HepG2 (cell line): ENCODE data around the gene AGAP1. TPM values are rescaled to one million over a fixed set of nuclear protein-coding genes. Genes with fewer than 3 reads are reported as not detected.
A peak's percentile ranks its signal among the peaks of the same experiment; 100 is the strongest.

Source experiments
- ATF7 ChIP-seq, 2 experiments: fragments of 450-650 bp in 1 of 2; sonication (generic) in 1 of 2; formaldehyde crosslinking in 1 of 2; IDR thresholded peaks; 2 replicates each; pipeline versions ENCODE4 v1.4.0 to v1.6.1; 2016 to 2020; ENCODE audit warnings: antibody characterized with exemption in 1 of 2, mild to moderate bottlenecking in 1 of 2, missing genetic modification reagents in 1 of 2
- BRCA1 ChIP-seq: sonication (generic); formaldehyde crosslinking; IDR thresholded peaks from 2 replicates; pipeline ENCODE4 v1.4.0; 2020; ENCODE audit warnings: missing genetic modification reagents
- CBX1 ChIP-seq: IDR thresholded peaks from one replicate; pipeline ENCODE4 v1.6.1; 2016; ENCODE audit warnings: antibody characterized with exemption, low read depth
- FOXJ3 ChIP-seq: sonication (generic); formaldehyde crosslinking; IDR thresholded peaks from 2 replicates; pipeline ENCODE4 v1.4.0; 2020; ENCODE audit warnings: missing genetic modification reagents, mild to moderate bottlenecking, borderline replicate concordance
- HMG20A ChIP-seq: IDR thresholded peaks from 2 replicates; pipeline ENCODE4 v1.6.1; 2016; ENCODE audit warnings: borderline replicate concordance
- HOXA3 ChIP-seq: sonication (generic); formaldehyde crosslinking; IDR thresholded peaks from 2 replicates; pipeline ENCODE4 v1.5.0; 2020; ENCODE audit warnings: missing genetic modification reagents
- HOXA9 ChIP-seq: sonication (generic); formaldehyde crosslinking; IDR thresholded peaks from 2 replicates; pipeline ENCODE4 v1.8.1; 2022; ENCODE audit warnings: missing genetic modification reagents, mild to moderate bottlenecking, moderate library complexity, borderline replicate concordance
- MED8 ChIP-seq: sonication (generic); formaldehyde crosslinking; IDR thresholded peaks from 2 replicates; pipeline ENCODE4 v1.8.1; 2023; ENCODE audit warnings: mild to moderate bottlenecking, missing genetic modification reagents; ENCODE audit not compliant: insufficient replicate concordance
- NCOA2 ChIP-seq: sonication (generic); formaldehyde crosslinking; IDR thresholded peaks from 2 replicates; pipeline ENCODE4 v1.8.0; 2022; ENCODE audit warnings: inconsistent platforms
- SAFB2 ChIP-seq: sonication (generic); formaldehyde crosslinking; IDR thresholded peaks from 2 replicates; pipeline ENCODE4 v1.5.1; 2020; ENCODE audit warnings: missing genetic modification reagents, low read depth, mild to moderate bottlenecking, borderline replicate concordance
- SP4 ChIP-seq: sonication (generic); formaldehyde crosslinking; IDR thresholded peaks from 2 replicates; pipeline ENCODE4 v1.8.1; 2023; ENCODE audit warnings: mild to moderate bottlenecking, missing genetic modification reagents
- TBX2 ChIP-seq: sonication (generic); formaldehyde crosslinking; IDR thresholded peaks from 2 replicates; pipeline ENCODE4 v1.5.0; 2020; ENCODE audit warnings: missing genetic modification reagents, mild to moderate bottlenecking, borderline replicate concordance
- TP53 ChIP-seq: sonication (generic); formaldehyde crosslinking; conservative IDR thresholded peaks from 2 replicates; pipeline ENCODE4 v1.4.0; 2020; ENCODE audit warnings: missing genetic modification reagents
- YEATS4 ChIP-seq: sonication (generic); formaldehyde crosslinking; IDR thresholded peaks from 2 replicates; pipeline ENCODE4 v1.4.0; 2020; ENCODE audit warnings: missing genetic modification reagents, borderline replicate concordance
- ZBTB7A ChIP-seq: sonication (generic); formaldehyde crosslinking; IDR thresholded peaks from 2 replicates; pipeline ENCODE4 v1.8.0; 2022; ENCODE audit warnings: mild to moderate bottlenecking, missing genetic modification reagents
- ZFAT ChIP-seq: sonication (generic); formaldehyde crosslinking; conservative IDR thresholded peaks from 2 replicates; pipeline ENCODE4 v1.8.1; 2023; ENCODE audit warnings: missing genetic modification reagents, inconsistent platforms
- ZFP36L1 ChIP-seq: sonication (generic); formaldehyde crosslinking; IDR thresholded peaks from 2 replicates; pipeline ENCODE4 v1.8.0; 2022; ENCODE audit warnings: mild to moderate bottlenecking, missing genetic modification reagents, moderate library complexity
- ZIK1 ChIP-seq: sonication (generic); formaldehyde crosslinking; IDR thresholded peaks from 2 replicates; pipeline ENCODE4 v1.5.0; 2020; ENCODE audit warnings: mild to moderate bottlenecking, low read depth, missing genetic modification reagents, borderline replicate concordance
- ZNF33A ChIP-seq: sonication (generic); formaldehyde crosslinking; IDR thresholded peaks from 2 replicates; pipeline ENCODE4 v1.5.1; 2020; ENCODE audit warnings: missing genetic modification reagents, mild to moderate bottlenecking, moderate library complexity, borderline replicate concordance
- ZNF772 ChIP-seq: sonication (generic); formaldehyde crosslinking; IDR thresholded peaks from 2 replicates; pipeline ENCODE4 v1.5.0; 2020; ENCODE audit warnings: mild to moderate bottlenecking, missing genetic modification reagents
- polyA plus RNA-seq, 8 experiments: library from polyadenylated mRNA; depleted of rRNA in 3 of 8; stranded (reverse) in 7 of 8; unstranded in 1 of 8; fragments of >200 nt; fragmentation: Illumina TruSeq in 4 of 8; extraction: Trizol in 4 of 8; gene quantifications; 2 replicates each; pipeline versions ENCODE4 v1.2.1 to v1.2.3, GENCODE V29; 2011 to 2016; ENCODE audit warnings: low read depth in 4 of 8, missing spikeins in 1 of 8, mixed read lengths in 1 of 8; ENCODE audit not compliant: insufficient read depth in 1 of 8
- total RNA-seq, 5 experiments: library from RNA; depleted of rRNA; stranded (reverse); fragments of >200 nt; fragmentation: Illumina TruSeq; extraction: Trizol; gene quantifications; 2 replicates each; pipeline ENCODE4 v1.2.3, GENCODE V29; 2016; ENCODE audit warnings: low read depth in 1 of 5
- TF ChIP-seq, protein P1 (sequence below): sonication (generic); formaldehyde crosslinking; IDR thresholded peaks from 2 replicates; pipeline ENCODE4 v1.5.1; 2020; ENCODE audit warnings: mild to moderate bottlenecking, missing genetic modification reagents, moderate library complexity
- TF ChIP-seq, protein P2 (sequence below): sonication (generic); formaldehyde crosslinking; IDR thresholded peaks from 2 replicates; pipeline ENCODE4 v1.5.0; 2020; ENCODE audit warnings: missing genetic modification reagents, mild to moderate bottlenecking, borderline replicate concordance
- TF ChIP-seq, protein P3 (sequence below): sonication (generic); formaldehyde crosslinking; IDR thresholded peaks from 2 replicates; pipeline ENCODE4 v1.4.0; 2020; ENCODE audit warnings: missing genetic modification reagents

Gene AGAP1
- total and polyA plus RNA-seq, 2 of the 13 experiments (the other 11 are each of a cell fraction or from before 2014, with no cell fraction given): 21.2 to 32.7 TPM

DNA sequence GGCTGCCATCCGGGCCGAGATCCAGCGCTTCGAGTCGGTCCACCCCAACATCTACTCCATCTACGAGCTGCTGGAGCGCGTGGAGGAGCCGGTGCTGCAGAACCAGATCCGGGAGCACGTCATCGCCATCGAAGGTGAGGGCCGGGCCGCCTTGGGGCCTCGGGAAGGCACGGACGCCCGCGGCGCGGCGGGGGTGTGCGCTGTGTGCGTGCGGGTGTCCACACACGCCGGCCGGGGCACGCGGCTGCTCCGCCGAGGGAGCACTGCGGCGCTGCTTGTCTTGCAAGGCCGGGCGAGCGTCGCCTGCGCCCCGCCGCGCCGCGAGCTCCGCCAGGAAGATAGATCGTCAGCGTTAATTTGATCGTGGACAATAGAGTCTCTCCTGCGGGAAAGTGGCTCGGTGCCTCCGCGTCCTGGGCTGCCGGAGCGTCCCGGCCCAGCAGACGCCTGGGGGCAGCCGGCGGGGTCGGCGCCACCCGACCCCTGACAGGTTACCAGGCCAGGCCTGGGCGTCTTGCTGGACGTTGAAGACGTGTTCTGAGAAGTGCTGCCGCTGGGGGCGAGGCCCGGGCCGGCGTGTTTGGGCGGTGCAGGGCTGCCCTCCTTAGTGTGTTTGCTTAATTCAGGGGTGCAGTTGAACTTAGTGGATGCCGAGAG is 1.0 kb downstream of the AGAP1 start (continued):
- TF ChIP-seq, protein P1, sequence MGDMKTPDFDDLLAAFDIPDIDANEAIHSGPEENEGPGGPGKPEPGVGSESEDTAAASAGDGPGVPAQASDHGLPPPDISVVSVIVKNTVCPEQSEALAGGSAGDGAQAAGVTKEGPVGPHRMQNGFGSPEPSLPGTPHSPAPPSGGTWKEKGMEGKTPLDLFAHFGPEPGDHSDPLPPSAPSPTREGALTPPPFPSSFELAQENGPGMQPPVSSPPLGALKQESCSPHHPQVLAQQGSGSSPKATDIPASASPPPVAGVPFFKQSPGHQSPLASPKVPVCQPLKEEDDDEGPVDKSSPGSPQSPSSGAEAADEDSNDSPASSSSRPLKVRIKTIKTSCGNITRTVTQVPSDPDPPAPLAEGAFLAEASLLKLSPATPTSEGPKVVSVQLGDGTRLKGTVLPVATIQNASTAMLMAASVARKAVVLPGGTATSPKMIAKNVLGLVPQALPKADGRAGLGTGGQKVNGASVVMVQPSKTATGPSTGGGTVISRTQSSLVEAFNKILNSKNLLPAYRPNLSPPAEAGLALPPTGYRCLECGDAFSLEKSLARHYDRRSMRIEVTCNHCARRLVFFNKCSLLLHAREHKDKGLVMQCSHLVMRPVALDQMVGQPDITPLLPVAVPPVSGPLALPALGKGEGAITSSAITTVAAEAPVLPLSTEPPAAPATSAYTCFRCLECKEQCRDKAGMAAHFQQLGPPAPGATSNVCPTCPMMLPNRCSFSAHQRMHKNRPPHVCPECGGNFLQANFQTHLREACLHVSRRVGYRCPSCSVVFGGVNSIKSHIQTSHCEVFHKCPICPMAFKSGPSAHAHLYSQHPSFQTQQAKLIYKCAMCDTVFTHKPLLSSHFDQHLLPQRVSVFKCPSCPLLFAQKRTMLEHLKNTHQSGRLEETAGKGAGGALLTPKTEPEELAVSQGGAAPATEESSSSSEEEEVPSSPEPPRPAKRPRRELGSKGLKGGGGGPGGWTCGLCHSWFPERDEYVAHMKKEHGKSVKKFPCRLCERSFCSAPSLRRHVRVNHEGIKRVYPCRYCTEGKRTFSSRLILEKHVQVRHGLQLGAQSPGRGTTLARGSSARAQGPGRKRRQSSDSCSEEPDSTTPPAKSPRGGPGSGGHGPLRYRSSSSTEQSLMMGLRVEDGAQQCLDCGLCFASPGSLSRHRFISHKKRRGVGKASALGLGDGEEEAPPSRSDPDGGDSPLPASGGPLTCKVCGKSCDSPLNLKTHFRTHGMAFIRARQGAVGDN (CRISPR knock-in tag): peak; percentile 87
- TF ChIP-seq FOXJ3 (no peak), MED8 (CRISPR knock-in tag) (no peak), TBX2 (peak; percentile 67), HMG20A (no peak), ZBTB7A (CRISPR knock-in tag) (no peak), HOXA9 (CRISPR knock-in tag) (peak; percentile 81; the same call in 1 of the 2 replicates), ZNF33A (CRISPR knock-in tag) (no peak), ZNF772 (0 out of 2 replicates have a peak, but pooled peaks have one; percentile 10), NCOA2 (CRISPR knock-in tag) (no peak), BRCA1 (CRISPR knock-in tag) (0 out of 2 replicates have a peak, but pooled peaks have one; percentile 28), ATF7 (IDR thresholded peaks at IDR 0.05) (no peak), ATF7 (CRISPR knock-in tag; IDR thresholded peaks at IDR 0.05) (no peak; the same call in 1 of the 2 replicates), CBX1 (no peak), TP53 (CRISPR knock-in tag) (no peak), ZFAT (0 out of 2 replicates have a peak, but pooled peaks have one; percentile 28), HOXA3 (CRISPR knock-in tag) (peak; percentile 54; the same call in 1 of the 2 replicates), YEATS4 (CRISPR knock-in tag) (peak; percentile 49; the same call in 1 of the 2 replicates), ZFP36L1 (0 out of 2 replicates have a peak, but pooled peaks have one; percentile 16), SAFB2 (CRISPR knock-in tag) (peak; percentile 49; the same call in 1 of the 2 replicates), ZIK1 (0 out of 2 replicates have a peak, but pooled peaks have one; percentile 61), SP4 (CRISPR knock-in tag) (no peak; the same call in 1 of the 2 replicates)
- TF ChIP-seq, protein P2, sequence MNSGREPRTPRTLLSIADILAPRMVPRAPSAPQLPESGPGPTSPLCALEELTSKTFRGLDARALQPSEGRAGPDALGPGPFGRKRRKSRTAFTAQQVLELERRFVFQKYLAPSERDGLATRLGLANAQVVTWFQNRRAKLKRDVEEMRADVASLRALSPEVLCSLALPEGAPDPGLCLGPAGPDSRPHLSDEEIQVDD (CRISPR knock-in tag): 0 out of 2 replicates have a peak, but pooled peaks have one; percentile 45
- TF ChIP-seq, protein P3, sequence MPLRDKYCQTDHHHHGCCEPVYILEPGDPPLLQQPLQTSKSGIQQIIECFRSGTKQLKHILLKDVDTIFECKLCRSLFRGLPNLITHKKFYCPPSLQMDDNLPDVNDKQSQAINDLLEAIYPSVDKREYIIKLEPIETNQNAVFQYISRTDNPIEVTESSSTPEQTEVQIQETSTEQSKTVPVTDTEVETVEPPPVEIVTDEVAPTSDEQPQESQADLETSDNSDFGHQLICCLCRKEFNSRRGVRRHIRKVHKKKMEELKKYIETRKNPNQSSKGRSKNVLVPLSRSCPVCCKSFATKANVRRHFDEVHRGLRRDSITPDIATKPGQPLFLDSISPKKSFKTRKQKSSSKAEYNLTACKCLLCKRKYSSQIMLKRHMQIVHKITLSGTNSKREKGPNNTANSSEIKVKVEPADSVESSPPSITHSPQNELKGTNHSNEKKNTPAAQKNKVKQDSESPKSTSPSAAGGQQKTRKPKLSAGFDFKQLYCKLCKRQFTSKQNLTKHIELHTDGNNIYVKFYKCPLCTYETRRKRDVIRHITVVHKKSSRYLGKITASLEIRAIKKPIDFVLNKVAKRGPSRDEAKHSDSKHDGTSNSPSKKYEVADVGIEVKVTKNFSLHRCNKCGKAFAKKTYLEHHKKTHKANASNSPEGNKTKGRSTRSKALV (CRISPR knock-in tag): peak; percentile 73
